Neural cell (in vitro differentiated cells): ENCODE measurements around the gene TMEM125. TPM values are rescaled to one million over a fixed set of nuclear protein-coding genes. Genes with fewer than 3 reads are reported as not detected.

Experiments used
- H2AFZ ChIP-seq: fragments of 200-600, 300-800 bp; sonication (generic), shearing (Covaris generic); 2 replicates; pipeline ENCODE4 v1.6.0; 2014; ENCODE audit warnings: low read depth, mild to moderate bottlenecking, antibody characterized with exemption, low read length, moderate library complexity
- H3F3A ChIP-seq: fragments of 200-600 bp; shearing (Covaris generic); 2 replicates; pipeline ENCODE4 v1.6.1; 2016; ENCODE audit warnings: mild to moderate bottlenecking, moderate library complexity, mixed read lengths, antibody characterized with exemption, low read length; ENCODE audit not compliant: insufficient read depth, poor library complexity, severe bottlenecking
- H3K27ac ChIP-seq: fragments of 200-600, 300-800 bp; sonication (generic), shearing (Covaris generic); 2 replicates; pipeline ENCODE4 v1.5.1; 2014; ENCODE audit warnings: mild to moderate bottlenecking, low read length, moderate library complexity
- H3K27me3 ChIP-seq: fragments of 300-800, 200-600 bp; sonication (generic), shearing (Covaris generic); 2 replicates; pipeline ENCODE4 v1.6.0; 2014; ENCODE audit warnings: mild to moderate bottlenecking, low read depth, low read length, moderate library complexity; ENCODE audit not compliant: insufficient read depth
- H3K36me3 ChIP-seq: fragments of 300-800, 200-600 bp; sonication (generic), shearing (Covaris generic); 2 replicates; pipeline ENCODE4 v1.5.1; 2014; ENCODE audit warnings: mild to moderate bottlenecking, antibody characterized with exemption, low read length, moderate library complexity; ENCODE audit not compliant: insufficient read depth
- H3K4me2 ChIP-seq: fragments of 300-800, 200-600 bp; sonication (generic), shearing (Covaris generic); 2 replicates; pipeline ENCODE4 v1.6.0; 2014; ENCODE audit warnings: mild to moderate bottlenecking, low read length
- H3K4me3 ChIP-seq: fragments of 300-800, 200-600 bp; sonication (generic), shearing (Covaris generic); 2 replicates; pipeline ENCODE4 v1.5.1; 2014; ENCODE audit warnings: mild to moderate bottlenecking, low read length, moderate library complexity
- H3K79me2 ChIP-seq: fragments of 200-600 bp; shearing (Covaris generic); replicated peaks from 2 replicates; pipeline ENCODE4 v1.6.0; 2014; ENCODE audit warnings: mild to moderate bottlenecking, low read length, moderate library complexity; ENCODE audit not compliant: insufficient read depth
- H3K9ac ChIP-seq: fragments of 300-800, 200-600 bp; sonication (generic), shearing (Covaris generic); 2 replicates; pipeline ENCODE4 v1.6.1; 2016; ENCODE audit warnings: mild to moderate bottlenecking, low read length, mixed read lengths
- H3K9me2 ChIP-seq: fragments of 200-600 bp; shearing (Covaris generic); 2 replicates; pipeline ENCODE4 v1.6.1; 2016; ENCODE audit warnings: mild to moderate bottlenecking, low read length, mixed read lengths; ENCODE audit not compliant: insufficient read depth
- H3K9me3 ChIP-seq: fragments of 200-600, 300-800 bp; sonication (generic), shearing (Covaris generic); 2 replicates; pipeline ENCODE4 v1.6.1; 2016; ENCODE audit warnings: mild to moderate bottlenecking, mixed run types, low read length, moderate library complexity, mixed read lengths
- H4K20me1 ChIP-seq: fragments of 200-600 bp; shearing (Covaris generic); 2 replicates; pipeline ENCODE4 v1.6.1; 2016; ENCODE audit warnings: mild to moderate bottlenecking, mixed run types; ENCODE audit not compliant: insufficient read depth
- EP300 ChIP-seq: fragments of 450-650 bp; conservative IDR thresholded peaks from 2 replicates; pipeline ENCODE4 v1.6.1; 2014; ENCODE audit warnings: antibody characterized with exemption, mild to moderate bottlenecking, moderate library complexity; ENCODE audit not compliant: poor library complexity, severe bottlenecking
- EZH2 ChIP-seq: fragments of 200-600, 300-800 bp; shearing (Covaris generic), sonication (generic); IDR thresholded peaks from 2 replicates; pipeline ENCODE4 v1.6.1; 2014; ENCODE audit warnings: antibody characterized with exemption, low read length, borderline replicate concordance, mild to moderate bottlenecking; ENCODE audit not compliant: insufficient read depth, poor library complexity, severe bottlenecking
- MXI1 ChIP-seq: fragments of 450-650 bp; conservative IDR thresholded peaks from 2 replicates; pipeline ENCODE4 v1.6.1; 2014; ENCODE audit warnings: antibody characterized with exemption, mild to moderate bottlenecking; ENCODE audit not compliant: poor library complexity, severe bottlenecking
- POLR2AphosphoS5 ChIP-seq: IDR thresholded peaks from 2 replicates; pipeline ENCODE4 v1.6.1; 2012
- RAD21 ChIP-seq: fragments of 450-650 bp; conservative IDR thresholded peaks from 2 replicates; pipeline ENCODE4 v1.6.1; 2014; ENCODE audit warnings: antibody characterized with exemption, mild to moderate bottlenecking, moderate library complexity
- SMC3 ChIP-seq: fragments of 450-650 bp; conservative IDR thresholded peaks from 2 replicates; pipeline ENCODE4 v1.6.1; 2014; ENCODE audit warnings: antibody characterized with exemption, mild to moderate bottlenecking, moderate library complexity; ENCODE audit not compliant: poor library complexity
- TAF1 ChIP-seq: IDR thresholded peaks from 2 replicates; pipeline ENCODE4 v1.6.1; 2012; ENCODE audit warnings: low read depth
- polyA plus RNA-seq: library from polyadenylated mRNA; depleted of rRNA; stranded (reverse); fragments of >200 nt; gene quantifications from 2 replicates; pipeline ENCODE4 v1.2.3, GENCODE V29; 2014
- TF ChIP-seq, protein P1 (sequence below): IDR thresholded peaks from 2 replicates; pipeline ENCODE4 v1.6.1; 2012; ENCODE audit warnings: borderline replicate concordance
- TF ChIP-seq, protein P2 (sequence below): fragments of 450-650 bp; IDR thresholded peaks from 2 replicates; pipeline ENCODE4 v1.5.1; 2014; ENCODE audit warnings: antibody characterized with exemption, mild to moderate bottlenecking, moderate library complexity; ENCODE audit not compliant: poor library complexity, severe bottlenecking

TMEM125 gene
- polyA plus RNA-seq, 1 donor from 2014 or later, result not detected

DNA sequence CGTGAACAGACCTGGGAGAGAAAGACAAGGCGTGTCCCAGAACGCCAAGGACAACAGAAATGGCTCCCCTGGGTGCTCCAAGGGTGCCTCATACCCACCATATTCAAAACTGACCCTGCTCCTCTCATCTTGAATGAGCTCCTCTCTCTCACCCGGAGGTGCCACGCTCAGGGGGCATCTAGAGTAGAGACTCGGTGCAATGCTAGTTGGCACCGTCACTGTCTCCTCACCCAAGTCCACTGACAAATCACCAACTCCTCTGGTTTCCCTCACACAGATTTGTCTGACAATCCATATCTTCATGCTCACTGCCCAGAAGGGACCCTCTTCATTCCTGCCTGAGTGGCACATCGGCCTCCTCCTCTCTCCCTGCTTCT lies 5.0 kb downstream of the TMEM125 start:
- H2AFZ ChIP-seq, result no peak overlapping the region

DNA sequence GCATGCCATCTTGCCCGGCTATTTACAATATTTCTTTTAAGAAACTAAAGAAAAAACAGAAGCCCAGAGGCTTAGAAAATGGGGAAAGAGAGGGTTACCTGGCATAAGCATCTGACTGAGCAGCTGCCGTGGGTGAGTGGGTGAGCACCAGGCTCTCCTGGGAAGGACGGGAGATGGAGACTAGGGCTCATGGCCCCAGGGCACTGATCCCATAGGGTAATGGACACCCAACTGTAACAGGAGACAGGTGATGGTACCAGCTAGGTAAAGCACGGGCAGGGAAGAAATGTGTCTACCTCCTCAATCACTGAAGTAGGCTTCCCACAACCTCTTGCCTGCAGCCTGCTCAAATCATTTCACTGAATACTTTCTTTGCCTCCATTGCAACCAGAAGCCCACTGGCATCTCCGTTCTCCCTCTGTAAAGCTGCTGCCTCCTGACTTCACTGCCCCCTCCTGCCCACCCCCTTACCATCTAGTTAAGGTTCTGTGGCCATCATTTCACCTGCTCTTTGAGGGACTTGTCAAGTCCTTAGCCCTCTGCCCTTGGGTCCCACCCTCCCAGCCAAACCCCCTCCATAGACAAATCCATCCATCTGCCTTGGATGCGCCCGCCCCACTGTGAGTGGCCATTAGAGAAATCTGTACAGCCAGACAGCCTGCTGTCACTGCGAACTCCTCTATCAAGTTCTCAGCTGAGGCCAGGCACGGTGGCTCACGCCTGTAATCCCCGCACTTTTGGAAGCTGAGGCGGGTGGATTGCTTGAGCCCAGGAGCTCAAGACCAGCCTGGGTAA lies 6.2 kb downstream of the TMEM125 start:
- no peak overlapping the region for H3K9ac ChIP-seq
- no peak overlapping the region for H3K27ac ChIP-seq
- no peaks in the 10 kb centered on the region for H3K36me3 ChIP-seq
- TF ChIP-seq, protein P1, sequence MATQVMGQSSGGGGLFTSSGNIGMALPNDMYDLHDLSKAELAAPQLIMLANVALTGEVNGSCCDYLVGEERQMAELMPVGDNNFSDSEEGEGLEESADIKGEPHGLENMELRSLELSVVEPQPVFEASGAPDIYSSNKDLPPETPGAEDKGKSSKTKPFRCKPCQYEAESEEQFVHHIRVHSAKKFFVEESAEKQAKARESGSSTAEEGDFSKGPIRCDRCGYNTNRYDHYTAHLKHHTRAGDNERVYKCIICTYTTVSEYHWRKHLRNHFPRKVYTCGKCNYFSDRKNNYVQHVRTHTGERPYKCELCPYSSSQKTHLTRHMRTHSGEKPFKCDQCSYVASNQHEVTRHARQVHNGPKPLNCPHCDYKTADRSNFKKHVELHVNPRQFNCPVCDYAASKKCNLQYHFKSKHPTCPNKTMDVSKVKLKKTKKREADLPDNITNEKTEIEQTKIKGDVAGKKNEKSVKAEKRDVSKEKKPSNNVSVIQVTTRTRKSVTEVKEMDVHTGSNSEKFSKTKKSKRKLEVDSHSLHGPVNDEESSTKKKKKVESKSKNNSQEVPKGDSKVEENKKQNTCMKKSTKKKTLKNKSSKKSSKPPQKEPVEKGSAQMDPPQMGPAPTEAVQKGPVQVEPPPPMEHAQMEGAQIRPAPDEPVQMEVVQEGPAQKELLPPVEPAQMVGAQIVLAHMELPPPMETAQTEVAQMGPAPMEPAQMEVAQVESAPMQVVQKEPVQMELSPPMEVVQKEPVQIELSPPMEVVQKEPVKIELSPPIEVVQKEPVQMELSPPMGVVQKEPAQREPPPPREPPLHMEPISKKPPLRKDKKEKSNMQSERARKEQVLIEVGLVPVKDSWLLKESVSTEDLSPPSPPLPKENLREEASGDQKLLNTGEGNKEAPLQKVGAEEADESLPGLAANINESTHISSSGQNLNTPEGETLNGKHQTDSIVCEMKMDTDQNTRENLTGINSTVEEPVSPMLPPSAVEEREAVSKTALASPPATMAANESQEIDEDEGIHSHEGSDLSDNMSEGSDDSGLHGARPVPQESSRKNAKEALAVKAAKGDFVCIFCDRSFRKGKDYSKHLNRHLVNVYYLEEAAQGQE, result no peak
- TF ChIP-seq EP300 (no peak), EZH2 (no peak), MXI1 (no peak), RAD21 (no peak), SMC3 (no peak), TAF1 (no peak), POLR2AphosphoS5 (no peak)
- TF ChIP-seq, protein P2, sequence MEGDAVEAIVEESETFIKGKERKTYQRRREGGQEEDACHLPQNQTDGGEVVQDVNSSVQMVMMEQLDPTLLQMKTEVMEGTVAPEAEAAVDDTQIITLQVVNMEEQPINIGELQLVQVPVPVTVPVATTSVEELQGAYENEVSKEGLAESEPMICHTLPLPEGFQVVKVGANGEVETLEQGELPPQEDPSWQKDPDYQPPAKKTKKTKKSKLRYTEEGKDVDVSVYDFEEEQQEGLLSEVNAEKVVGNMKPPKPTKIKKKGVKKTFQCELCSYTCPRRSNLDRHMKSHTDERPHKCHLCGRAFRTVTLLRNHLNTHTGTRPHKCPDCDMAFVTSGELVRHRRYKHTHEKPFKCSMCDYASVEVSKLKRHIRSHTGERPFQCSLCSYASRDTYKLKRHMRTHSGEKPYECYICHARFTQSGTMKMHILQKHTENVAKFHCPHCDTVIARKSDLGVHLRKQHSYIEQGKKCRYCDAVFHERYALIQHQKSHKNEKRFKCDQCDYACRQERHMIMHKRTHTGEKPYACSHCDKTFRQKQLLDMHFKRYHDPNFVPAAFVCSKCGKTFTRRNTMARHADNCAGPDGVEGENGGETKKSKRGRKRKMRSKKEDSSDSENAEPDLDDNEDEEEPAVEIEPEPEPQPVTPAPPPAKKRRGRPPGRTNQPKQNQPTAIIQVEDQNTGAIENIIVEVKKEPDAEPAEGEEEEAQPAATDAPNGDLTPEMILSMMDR, result no peak
- H2AFZ ChIP-seq, result no peak overlapping the region
- no peaks in the 10 kb centered on the region for H3F3A ChIP-seq
- H3K4me3 ChIP-seq, result no peak overlapping the region
- no peaks in the 10 kb centered on the region for H3K27me3 ChIP-seq
- H4K20me1 ChIP-seq, result no peaks in the 10 kb centered on the region
- H3K9me2 ChIP-seq, result no peaks in the 10 kb centered on the region
- no peaks in the 10 kb centered on the region for H3K9me3 ChIP-seq
- H3K79me2 ChIP-seq, result no peaks in the 10 kb centered on the region
- no peak overlapping the region for H3K4me2 ChIP-seq

More for the DNA sequence above, 5.0 kb downstream of the TMEM125 start:
- Histone ChIP-seq H3K79me2 (no peaks in the 10 kb centered on the region), H3K9me2 (no peaks in the 10 kb centered on the region), H3K36me3 (no peaks in the 10 kb centered on the region), H3K4me3 (no peak overlapping the region), H3K9me3 (no peaks in the 10 kb centered on the region), H4K20me1 (no peaks in the 10 kb centered on the region), H3K27ac (no peak overlapping the region), H3K9ac (no peak overlapping the region), H3F3A (no peaks in the 10 kb centered on the region), H3K4me2 (no peak overlapping the region), H3K27me3 (no peaks in the 10 kb centered on the region)
- TF ChIP-seq, protein P1, result no peak
- TF ChIP-seq TAF1 (no peak), MXI1 (no peak), RAD21 (no peak), EZH2 (no peak), EP300 (no peak), POLR2AphosphoS5 (no peak), SMC3 (no peak)
- TF ChIP-seq, protein P2, result no peak
